ENCODE measurements around the gene BCL2L12.

Gene BCL2L12

DNA sequence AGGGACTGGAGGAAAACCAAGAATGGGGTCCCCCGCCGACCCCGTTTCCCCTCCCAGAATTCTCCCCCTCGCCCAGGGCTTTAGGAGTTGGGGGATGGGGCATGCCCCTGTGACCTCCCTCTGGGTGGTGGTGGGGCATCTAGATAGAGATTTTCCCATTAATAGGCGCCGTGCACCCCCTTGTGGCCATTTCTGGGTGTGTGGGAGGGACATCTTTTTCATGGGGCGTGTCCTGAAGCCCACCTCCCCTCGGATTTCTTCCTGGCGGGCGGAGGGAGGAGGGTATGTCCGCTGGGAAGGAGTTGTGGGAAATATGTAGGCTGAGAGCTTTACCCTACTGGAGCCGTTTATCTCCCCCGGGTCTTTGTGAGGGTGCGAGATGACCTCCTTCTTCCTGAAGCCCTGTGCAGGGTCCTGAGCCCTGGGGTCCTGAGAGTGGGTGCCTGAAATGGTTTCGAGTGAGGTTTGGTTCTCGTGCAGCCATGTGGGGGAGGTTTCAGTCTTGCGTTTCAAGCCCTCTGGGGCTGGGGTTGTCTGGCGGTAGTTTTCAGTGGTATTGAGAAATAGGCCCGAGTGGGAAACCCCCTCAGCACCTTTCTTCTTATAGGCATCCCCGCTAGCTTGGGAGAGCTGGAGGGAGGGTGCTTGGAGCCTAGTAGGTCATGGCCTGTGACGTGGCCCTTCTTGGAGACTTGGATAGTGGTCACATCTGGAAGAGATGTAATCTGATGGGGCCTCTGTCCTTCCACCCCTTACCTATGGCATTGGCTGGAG is 12.4 kb downstream of the BCL2L12 start:
- Histone ChIP-seq H3K36me3 (peaks cover 30% of the 10 kb centered on the region), H3K4me3 (ENCODE audit: low read depth, low read length) (peak overlapping the region; percentile 98), H3K9me3 (no peaks in the 10 kb centered on the region), H3K27me3 (no peaks in the 10 kb centered on the region), H3K4me1 (peaks cover 12% of the 10 kb centered on the region)
- TF ChIP-seq, protein P1, sequence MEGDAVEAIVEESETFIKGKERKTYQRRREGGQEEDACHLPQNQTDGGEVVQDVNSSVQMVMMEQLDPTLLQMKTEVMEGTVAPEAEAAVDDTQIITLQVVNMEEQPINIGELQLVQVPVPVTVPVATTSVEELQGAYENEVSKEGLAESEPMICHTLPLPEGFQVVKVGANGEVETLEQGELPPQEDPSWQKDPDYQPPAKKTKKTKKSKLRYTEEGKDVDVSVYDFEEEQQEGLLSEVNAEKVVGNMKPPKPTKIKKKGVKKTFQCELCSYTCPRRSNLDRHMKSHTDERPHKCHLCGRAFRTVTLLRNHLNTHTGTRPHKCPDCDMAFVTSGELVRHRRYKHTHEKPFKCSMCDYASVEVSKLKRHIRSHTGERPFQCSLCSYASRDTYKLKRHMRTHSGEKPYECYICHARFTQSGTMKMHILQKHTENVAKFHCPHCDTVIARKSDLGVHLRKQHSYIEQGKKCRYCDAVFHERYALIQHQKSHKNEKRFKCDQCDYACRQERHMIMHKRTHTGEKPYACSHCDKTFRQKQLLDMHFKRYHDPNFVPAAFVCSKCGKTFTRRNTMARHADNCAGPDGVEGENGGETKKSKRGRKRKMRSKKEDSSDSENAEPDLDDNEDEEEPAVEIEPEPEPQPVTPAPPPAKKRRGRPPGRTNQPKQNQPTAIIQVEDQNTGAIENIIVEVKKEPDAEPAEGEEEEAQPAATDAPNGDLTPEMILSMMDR (IDR thresholded peaks at IDR 0.05; ENCODE audit: low read depth, low read length) = peak; percentile 71
- DNase-seq = peak; percentile 90

DNA sequence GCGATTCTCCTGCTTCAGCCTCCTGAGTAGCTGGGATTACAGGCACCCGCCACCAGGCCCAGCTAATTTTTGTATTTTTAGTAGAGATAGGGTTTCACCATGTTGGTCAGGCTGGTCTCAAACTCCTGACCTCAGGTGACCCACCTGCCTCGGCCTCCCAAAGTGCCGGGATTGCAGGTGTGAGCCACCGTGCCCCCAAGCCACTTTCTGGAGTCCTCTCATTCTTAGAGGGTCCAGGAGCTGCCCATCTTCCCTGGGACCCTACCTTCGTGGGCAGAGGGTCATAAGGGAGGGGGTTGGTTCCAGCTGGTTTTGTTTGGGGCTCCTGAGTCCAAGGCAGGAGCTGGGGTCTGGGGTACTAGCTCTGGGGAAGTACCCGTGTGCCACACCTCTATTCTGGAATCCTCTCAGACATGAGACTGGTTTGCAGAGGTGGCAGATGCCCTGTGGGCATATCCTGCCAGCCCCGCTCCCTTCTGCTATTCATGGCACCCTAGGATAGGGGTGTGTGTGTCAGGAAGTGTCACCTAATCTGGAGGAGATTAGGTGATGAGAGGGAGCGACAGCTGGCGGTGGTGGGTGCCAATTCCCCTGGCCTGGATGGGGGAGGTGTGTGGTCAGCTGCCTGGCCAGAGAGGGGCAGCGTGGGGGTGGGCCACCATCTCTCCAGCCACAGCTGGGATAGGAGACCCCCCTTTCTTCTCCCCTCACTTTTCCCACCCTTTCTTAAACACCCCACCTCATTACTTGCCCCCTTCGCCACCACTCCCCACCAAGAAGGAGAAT is 13.4 kb downstream of the BCL2L12 start:
- TF ChIP-seq, protein P1 (IDR thresholded peaks at IDR 0.05; ENCODE audit: low read depth, low read length) = no peak
- peaks cover 12% of the 10 kb centered on the region for H3K4me1 ChIP-seq
- H3K4me3 ChIP-seq (ENCODE audit: low read depth, low read length) = peak overlapping the region; percentile 15; the same call in 1 of the 2 replicates
- peaks cover 40% of the 10 kb centered on the region for H3K36me3 ChIP-seq
- H3K27me3 ChIP-seq = no peaks in the 10 kb centered on the region
- H3K9me3 ChIP-seq = no peaks in the 10 kb centered on the region
- no peak for DNase-seq

DNA sequence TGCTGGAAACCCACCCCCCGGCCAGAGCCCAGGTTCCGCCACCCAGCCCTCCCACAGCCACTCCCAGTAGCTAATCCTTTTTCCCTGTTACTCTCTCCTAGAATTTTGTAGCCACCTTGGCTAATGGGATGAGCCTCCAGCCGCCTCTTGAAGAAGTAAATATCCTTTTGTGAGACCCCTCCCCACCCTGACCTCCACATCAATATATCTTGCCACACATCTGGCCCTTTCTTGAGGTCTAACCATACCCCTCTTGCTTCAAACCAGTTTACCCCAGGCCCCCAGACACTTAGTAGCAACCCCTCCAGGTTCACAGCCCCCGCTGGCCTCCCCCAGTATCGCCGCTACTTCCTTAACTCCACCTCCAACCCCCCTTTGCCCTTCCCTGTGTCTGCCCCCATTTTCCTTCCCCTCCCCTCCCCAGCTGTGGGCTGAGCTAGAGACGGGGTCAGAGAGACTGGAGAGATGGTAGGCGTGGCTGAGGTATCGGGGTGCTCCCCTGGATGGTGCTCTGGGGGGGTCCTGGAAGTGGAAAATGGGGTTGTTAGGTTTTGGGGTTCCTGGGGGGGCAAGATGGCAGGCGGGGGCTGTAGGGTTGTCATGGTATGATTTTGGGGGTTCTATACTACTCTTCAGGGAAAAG is 14.2 kb downstream of the BCL2L12 start:
- DNase-seq = no peak
- Histone ChIP-seq H3K4me1 (peaks cover 12% of the 10 kb centered on the region), H3K27me3 (no peaks in the 10 kb centered on the region), H3K36me3 (peaks cover 47% of the 10 kb centered on the region), H3K9me3 (no peaks in the 10 kb centered on the region), H3K4me3 (ENCODE audit: low read depth, low read length) (peak overlapping the region; percentile 46)
- TF ChIP-seq, protein P1 (IDR thresholded peaks at IDR 0.05; ENCODE audit: low read depth, low read length) = no peak

DNA sequence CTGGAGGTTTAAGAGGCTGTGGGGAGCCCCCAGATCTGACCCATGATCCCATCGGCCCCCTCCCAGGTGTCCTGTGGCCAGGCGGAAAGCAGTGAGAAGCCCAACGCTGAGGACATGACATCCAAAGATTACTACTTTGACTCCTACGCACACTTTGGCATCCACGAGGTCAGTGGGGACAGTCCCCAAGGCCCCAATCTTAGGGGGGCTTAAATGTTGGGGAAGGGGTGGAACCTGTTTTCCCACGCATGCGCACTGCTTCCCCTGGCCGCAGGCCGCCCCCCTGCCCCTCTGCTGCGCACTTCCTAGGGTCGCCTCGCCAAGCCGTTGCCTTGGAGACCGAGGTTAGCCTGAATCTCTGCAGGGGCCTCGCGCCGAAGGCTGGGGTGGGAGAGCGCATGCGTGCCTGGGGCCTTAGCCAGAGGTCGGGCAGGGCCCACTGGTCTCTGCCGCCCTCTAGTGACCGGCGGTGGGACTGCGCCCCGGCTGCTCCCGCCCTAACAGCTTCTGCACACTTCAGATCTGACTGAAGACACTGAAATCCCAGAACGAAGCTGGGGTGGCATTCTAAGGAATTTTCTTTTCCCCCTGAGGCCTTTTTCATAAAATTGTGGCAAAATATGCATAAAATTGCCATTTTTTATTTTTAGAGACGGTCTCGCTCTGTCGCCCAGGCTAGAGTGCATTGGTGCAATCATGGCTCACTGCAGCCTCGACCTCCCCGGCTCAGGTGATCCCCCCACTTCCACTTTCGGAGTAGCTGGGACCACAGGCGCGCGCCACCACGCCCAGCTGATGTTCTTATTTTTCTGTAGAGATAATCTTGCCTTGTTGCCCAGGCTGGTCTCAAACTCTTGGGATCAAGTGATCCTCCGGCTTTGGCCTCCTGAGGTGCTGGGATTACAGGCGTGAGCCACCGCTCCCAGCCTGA is 15.0 kb downstream of the BCL2L12 start:
- H3K27me3 ChIP-seq = no peaks in the 10 kb centered on the region
- H3K4me3 ChIP-seq (ENCODE audit: low read depth, low read length) = peak overlapping the region; percentile 46
- peaks cover 12% of the 10 kb centered on the region for H3K4me1 ChIP-seq
- DNase-seq = peak; percentile 98
- H3K36me3 ChIP-seq = peaks cover 53% of the 10 kb centered on the region
- TF ChIP-seq, protein P1 (IDR thresholded peaks at IDR 0.05; ENCODE audit: low read depth, low read length) = peak; percentile 96
- H3K9me3 ChIP-seq = no peaks in the 10 kb centered on the region

DNA sequence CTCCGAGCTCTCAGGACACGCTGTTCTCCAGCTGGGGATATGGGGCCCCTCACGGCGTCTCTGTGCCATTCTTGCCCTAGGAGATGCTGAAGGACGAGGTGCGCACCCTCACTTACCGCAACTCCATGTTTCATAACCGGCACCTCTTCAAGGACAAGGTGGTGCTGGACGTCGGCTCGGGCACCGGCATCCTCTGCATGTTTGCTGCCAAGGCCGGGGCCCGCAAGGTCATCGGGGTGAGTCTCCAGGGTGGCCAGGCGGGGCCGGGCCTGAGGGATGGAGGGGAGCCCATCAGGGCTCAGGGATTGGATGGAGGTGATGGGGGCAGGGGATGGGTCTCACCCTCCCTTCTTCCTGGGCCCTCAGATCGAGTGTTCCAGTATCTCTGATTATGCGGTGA is 16.1 kb downstream of the BCL2L12 start:
- no peaks in the 10 kb centered on the region for H3K9me3 ChIP-seq
- H3K27me3 ChIP-seq = no peaks in the 10 kb centered on the region
- H3K36me3 ChIP-seq = peaks cover 61% of the 10 kb centered on the region
- no peak for DNase-seq
- H3K4me1 ChIP-seq = peaks cover 12% of the 10 kb centered on the region
- TF ChIP-seq, protein P1 (IDR thresholded peaks at IDR 0.05; ENCODE audit: low read depth, low read length) = no peak
- no peak overlapping the region for H3K4me3 ChIP-seq (ENCODE audit: low read depth, low read length)
